Upper lobe of right lung (tissue), 1 donor: ENCODE measurements around the gene SIM2. TPM values are rescaled to one million over a fixed set of nuclear protein-coding genes. Genes with fewer than 3 reads are reported as not detected.

ENCODE experiments used
- ATAC-seq: fragments of 200-7000 bp; cut with Tn5 transposase; one replicate; pipeline ENCODE4 v1.9.1; 2020; ENCODE audit warnings: mild to moderate bottlenecking, moderate library complexity
- DNase-seq: peaks from one replicate; pipeline ENCODE4 v3.0.0-alpha.2; 2020
- H3K27ac ChIP-seq: fragments of 200-600 bp; one replicate; pipeline ENCODE4 v1.8.0; 2022
- H3K27me3 ChIP-seq: fragments of 200-600 bp; one replicate; pipeline ENCODE4 v1.8.0; 2022; ENCODE audit warnings: mild to moderate bottlenecking
- H3K36me3 ChIP-seq: fragments of 200-600 bp; one replicate; pipeline ENCODE4 v1.8.0; 2022
- H3K4me1 ChIP-seq: fragments of 200-600 bp; one replicate; pipeline ENCODE4 v1.8.0; 2022
- H3K4me3 ChIP-seq: fragments of 200-600 bp; one replicate; pipeline ENCODE4 v1.8.0; 2022; ENCODE audit warnings: mild to moderate bottlenecking
- H3K9me3 ChIP-seq: fragments of 200-600 bp; one replicate; pipeline ENCODE4 v1.8.0; 2022
- CTCF ChIP-seq: fragments of 200-600 bp; IDR thresholded peaks from one replicate; pipeline ENCODE4 v1.8.0; 2022; ENCODE audit warnings: antibody characterized with exemption
- intact Hi-C: fragments of 100-400 bp; cut with DNase I; formaldehyde crosslinking; loops from one replicate; pipeline ENCODE4 v1.11.0; 2022
- total RNA-seq: library from RNA; stranded (reverse); fragmentation: NEBNext Ultra II Directional; extraction: Animal tissue kit (Norgen Biotek cat#: 25700); gene quantifications from one replicate; pipeline ENCODE4 v1.2.1, GENCODE V29; 2021
- donor health status: DM: no; HTN: yes; CAD: no; lungs with severe emphysema.

SIM2 gene
- total RNA-seq, 1 donor from 2014 or later, result not detected

GRCh38 chr21:36658926-36659325 is 40.0 kb upstream of the SIM2 start:
- ATAC-seq (no peak), DNase-seq (no peak)
- no peaks in the 10 kb centered on the region for H3K4me1 ChIP-seq
- no peak overlapping the region for H3K4me3 ChIP-seq
- no peaks in the 10 kb centered on the region for H3K36me3 ChIP-seq
- peaks cover 24% of the 10 kb centered on the region for H3K27me3 ChIP-seq
- H3K9me3 ChIP-seq, result no peaks in the 10 kb centered on the region
- no peak overlapping the region for H3K27ac ChIP-seq
- intact Hi-C loops, result no loop called here
- TF ChIP-seq CTCF, result no peak

GRCh38 chr21:36661511-36662309 is 37.2 kb upstream of the SIM2 start:
- TF ChIP-seq CTCF, result peak; percentile 46
- DNase-seq (no peak), ATAC-seq (peak; percentile 48)
- no peaks in the 10 kb centered on the region for H3K4me1 ChIP-seq
- no peaks in the 10 kb centered on the region for H3K9me3 ChIP-seq
- no peaks in the 10 kb centered on the region for H3K36me3 ChIP-seq
- H3K27ac ChIP-seq, result no peak overlapping the region
- intact Hi-C loops, result no loop called here
- H3K27me3 ChIP-seq, result peaks cover 24% of the 10 kb centered on the region
- H3K4me3 ChIP-seq, result no peak overlapping the region

GRCh38 chr21:36663033-36663855 is 35.7 kb upstream of the SIM2 start:
- Histone ChIP-seq H3K4me3 (no peak overlapping the region), H3K27ac (no peak overlapping the region), H3K4me1 (no peaks in the 10 kb centered on the region), H3K36me3 (no peaks in the 10 kb centered on the region), H3K27me3 (peaks cover 35% of the 10 kb centered on the region), H3K9me3 (no peaks in the 10 kb centered on the region)
- DNase-seq (no peak), ATAC-seq (no peak)
- intact Hi-C loops, result no loop called here
- TF ChIP-seq CTCF, result no peak

- DNase-seq, result no peak
- peaks cover 38% of the 10 kb centered on the region for H3K27me3 ChIP-seq
- intact Hi-C loops, result no loop called here
Observed at GRCh38 chr21:36664662-36664990, 34.3 kb upstream of the SIM2 start.

GRCh38 chr21:36665806-36666205 is 33.1 kb upstream of the SIM2 start:
- TF ChIP-seq CTCF, result no peak
- H3K36me3 ChIP-seq, result no peaks in the 10 kb centered on the region
- DNase-seq, result no peak

More at GRCh38 chr21:36664662-36664990, 34.3 kb upstream of the SIM2 start:
- Histone ChIP-seq H3K4me1 (no peaks in the 10 kb centered on the region), H3K36me3 (no peaks in the 10 kb centered on the region), H3K9me3 (no peaks in the 10 kb centered on the region), H3K27ac (no peak overlapping the region), H3K4me3 (no peak overlapping the region)
- ATAC-seq, result no peak
- TF ChIP-seq CTCF, result no peak

More at GRCh38 chr21:36665806-36666205, 33.1 kb upstream of the SIM2 start:
- Histone ChIP-seq H3K27ac (no peak overlapping the region), H3K27me3 (peaks cover 33% of the 10 kb centered on the region), H3K9me3 (no peaks in the 10 kb centered on the region), H3K4me1 (no peaks in the 10 kb centered on the region), H3K4me3 (no peak overlapping the region)
- no peak for ATAC-seq
- intact Hi-C loops, result no loop called here
